Measurements from ENCODE around the gene EEF1AKMT2.

DNA sequence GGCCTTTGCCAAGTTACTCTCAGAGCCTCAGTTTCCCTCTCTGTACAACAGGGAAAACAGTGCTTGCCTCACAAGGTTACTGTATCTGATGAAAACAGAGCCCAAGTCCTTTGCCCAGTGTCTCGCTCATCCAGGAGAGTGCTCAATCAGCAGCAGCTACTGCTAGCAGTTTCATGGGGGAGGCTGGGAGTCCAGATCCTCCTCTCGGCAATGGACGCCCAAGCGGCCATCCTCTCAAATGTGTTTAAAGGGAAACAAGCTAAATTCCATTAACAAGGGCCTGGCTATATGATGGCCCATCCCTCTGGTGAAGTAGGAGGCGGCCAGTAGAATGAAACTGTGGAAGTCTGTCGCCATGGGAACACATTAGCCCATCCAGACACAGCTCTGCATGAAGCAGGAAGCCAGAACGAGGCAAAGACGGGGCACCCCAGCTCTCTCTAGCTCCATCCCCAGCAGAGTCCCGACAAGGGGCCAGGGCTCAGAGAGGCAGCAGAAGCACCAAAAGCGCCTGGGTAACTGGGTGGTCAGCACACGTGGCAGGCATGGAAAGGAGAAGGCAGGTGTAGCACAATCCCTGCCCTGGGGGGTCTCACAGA lies 82.7 kb downstream of the EEF1AKMT2 start:
- TF ChIP-seq, protein P1, sequence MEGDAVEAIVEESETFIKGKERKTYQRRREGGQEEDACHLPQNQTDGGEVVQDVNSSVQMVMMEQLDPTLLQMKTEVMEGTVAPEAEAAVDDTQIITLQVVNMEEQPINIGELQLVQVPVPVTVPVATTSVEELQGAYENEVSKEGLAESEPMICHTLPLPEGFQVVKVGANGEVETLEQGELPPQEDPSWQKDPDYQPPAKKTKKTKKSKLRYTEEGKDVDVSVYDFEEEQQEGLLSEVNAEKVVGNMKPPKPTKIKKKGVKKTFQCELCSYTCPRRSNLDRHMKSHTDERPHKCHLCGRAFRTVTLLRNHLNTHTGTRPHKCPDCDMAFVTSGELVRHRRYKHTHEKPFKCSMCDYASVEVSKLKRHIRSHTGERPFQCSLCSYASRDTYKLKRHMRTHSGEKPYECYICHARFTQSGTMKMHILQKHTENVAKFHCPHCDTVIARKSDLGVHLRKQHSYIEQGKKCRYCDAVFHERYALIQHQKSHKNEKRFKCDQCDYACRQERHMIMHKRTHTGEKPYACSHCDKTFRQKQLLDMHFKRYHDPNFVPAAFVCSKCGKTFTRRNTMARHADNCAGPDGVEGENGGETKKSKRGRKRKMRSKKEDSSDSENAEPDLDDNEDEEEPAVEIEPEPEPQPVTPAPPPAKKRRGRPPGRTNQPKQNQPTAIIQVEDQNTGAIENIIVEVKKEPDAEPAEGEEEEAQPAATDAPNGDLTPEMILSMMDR (IDR thresholded peaks at IDR 0.05) = no peak
- no peak for TF ChIP-seq POLR2A (IDR thresholded peaks at IDR 0.05)

Measured in Peyer's patch (tissue), 4 donors.